Duodenal mucosa (tissue), 2 donors: ENCODE results near the gene MALL.
"Not testable (repeated sequence)": the region's sequence is repeated elsewhere in the genome, so short reads cannot be mapped to it uniquely, and the experiment has no call there.

Source experiments
- H3K27ac ChIP-seq: one replicate; pipeline ENCODE4 v1.7.0; 2013; ENCODE audit warnings: low read depth, low read length
- H3K27me3 ChIP-seq, 2 donors: one replicate each; pipeline ENCODE4 v1.7.0; 2013; ENCODE audit warnings: low read length in 2 of 2, control low read depth in 1 of 2; ENCODE audit not compliant: insufficient read depth in 2 of 2, control insufficient read depth in 1 of 2
- H3K36me3 ChIP-seq, 2 donors: one replicate each; pipeline ENCODE4 v1.7.0; 2013; ENCODE audit warnings: low read length in 2 of 2, control low read depth in 1 of 2; ENCODE audit not compliant: insufficient read depth in 2 of 2, control insufficient read depth in 1 of 2
- H3K4me1 ChIP-seq, 2 donors: one replicate each; pipeline ENCODE4 v1.7.0; 2013; ENCODE audit warnings: low read length in 2 of 2, control low read depth in 1 of 2; ENCODE audit not compliant: insufficient read depth in 2 of 2, control insufficient read depth in 1 of 2
- H3K4me3 ChIP-seq, 2 donors: one replicate each; pipeline ENCODE4 v1.7.0; 2013; ENCODE audit warnings: low read length in 2 of 2, low read depth in 1 of 2
- H3K9ac ChIP-seq, 2 donors: one replicate each; pipeline ENCODE4 v1.7.0; 2013; ENCODE audit warnings: low read length in 2 of 2, low read depth in 1 of 2
- H3K9me3 ChIP-seq, 2 donors: one replicate each; pipeline ENCODE4 v1.7.0; 2013; ENCODE audit warnings: low read length in 2 of 2, control low read depth in 1 of 2; ENCODE audit not compliant: control insufficient read depth in 1 of 2

The MALL gene

GRCh38 chr2:110050222-110050621, 65.4 kb downstream of the MALL start:
- not testable (repeated sequence) for H3K27ac ChIP-seq, H3K4me1 ChIP-seq, H3K9ac ChIP-seq, H3K36me3 ChIP-seq, H3K9me3 ChIP-seq, H3K4me3 ChIP-seq, H3K27me3 ChIP-seq

DNA sequence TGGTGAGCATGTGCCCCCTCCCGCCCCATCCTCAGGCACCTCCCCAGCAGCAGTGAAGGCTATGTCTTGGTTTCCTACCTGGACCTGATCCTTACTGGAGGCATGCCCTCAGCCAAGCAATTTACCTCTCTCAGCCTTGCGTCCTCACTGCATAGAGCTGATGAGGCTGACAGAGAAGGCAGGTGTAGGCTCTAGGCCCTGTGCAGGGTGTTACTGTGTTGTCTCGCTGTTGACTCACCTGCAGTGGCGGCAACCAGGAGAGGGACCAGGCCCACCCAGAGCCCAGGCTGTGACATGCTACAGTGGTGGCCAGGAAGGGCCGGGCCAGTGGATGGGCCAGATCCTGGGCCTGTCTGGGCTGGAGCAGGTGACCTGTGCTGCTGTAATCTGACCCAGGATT, 65.9 kb downstream of the MALL start:
- not testable (repeated sequence) for H3K9ac ChIP-seq, H3K4me3 ChIP-seq, H3K4me1 ChIP-seq, H3K27ac ChIP-seq, H3K27me3 ChIP-seq, H3K36me3 ChIP-seq, H3K9me3 ChIP-seq

DNA sequence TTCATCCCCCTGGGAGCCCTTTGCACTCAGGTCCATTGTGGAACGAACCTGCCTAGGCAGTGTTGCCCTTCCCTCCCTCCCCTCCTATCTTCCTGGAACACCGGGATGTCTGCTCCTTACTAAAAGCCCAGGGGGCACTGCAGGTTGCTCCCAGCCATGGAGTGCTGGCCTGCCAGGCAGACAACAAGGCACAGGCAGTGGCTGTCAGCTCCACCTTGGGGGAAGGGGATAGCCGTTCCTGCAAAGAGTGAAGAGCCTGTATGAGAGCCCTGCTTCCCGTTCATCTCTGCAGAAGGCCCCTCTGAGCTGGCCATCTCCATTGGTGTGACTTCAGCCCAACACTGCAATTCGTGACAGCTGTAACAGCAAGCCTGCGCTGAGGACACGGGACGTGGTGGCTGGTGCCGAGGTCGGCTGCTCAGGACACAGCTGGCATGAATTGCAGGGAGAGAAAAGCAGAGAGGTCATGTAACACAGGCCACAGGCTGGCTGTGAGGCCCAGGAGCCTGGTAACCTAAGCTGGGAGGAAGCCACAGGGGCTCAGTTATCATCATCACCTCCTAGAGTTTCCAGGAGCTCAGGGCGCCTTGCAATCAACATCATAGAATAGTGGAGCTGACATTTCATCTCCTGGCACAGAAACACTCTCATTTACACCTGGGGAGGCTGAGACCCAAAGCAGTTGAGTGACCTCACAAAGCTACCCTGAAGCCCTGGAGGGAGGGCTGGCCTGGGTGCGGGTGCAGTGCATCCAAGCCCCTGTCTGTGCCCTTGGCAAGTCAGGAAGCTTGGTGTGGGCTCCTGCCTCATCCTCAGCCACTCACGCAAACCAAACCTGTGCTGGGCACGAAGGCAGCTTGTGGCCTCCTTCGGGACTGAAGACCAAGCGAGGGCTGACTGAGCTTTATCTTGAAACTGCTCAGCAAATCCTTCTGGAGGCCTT, 67.1 kb downstream of the MALL start:
- not testable (repeated sequence) for H3K9me3 ChIP-seq, H3K9ac ChIP-seq, H3K4me3 ChIP-seq, H3K27me3 ChIP-seq, H3K4me1 ChIP-seq, H3K36me3 ChIP-seq, H3K27ac ChIP-seq

DNA sequence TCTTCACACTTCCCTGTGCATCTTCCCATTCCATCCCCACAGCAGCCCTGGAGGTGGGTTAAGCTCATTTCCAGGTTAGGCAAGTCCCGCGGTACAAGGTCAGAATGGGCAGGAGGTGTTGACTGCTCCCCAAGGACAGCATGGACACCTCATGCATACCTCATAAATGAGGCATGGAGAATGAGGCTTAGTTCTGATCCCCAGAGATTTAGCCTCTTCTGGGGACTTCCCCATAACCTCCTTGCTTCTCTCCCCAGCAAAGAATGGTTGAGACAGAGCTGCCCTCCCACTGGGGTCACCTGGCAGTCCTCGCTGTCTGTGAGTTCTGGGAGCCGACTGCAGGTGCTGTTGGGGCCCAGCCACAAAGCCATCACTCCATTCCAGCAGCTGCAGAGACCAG, 68.4 kb downstream of the MALL start:
- H3K9me3 ChIP-seq, H3K4me1 ChIP-seq, H3K9ac ChIP-seq, H3K4me3 ChIP-seq, H3K36me3 ChIP-seq, H3K27me3 ChIP-seq, H3K27ac ChIP-seq: not testable (repeated sequence)

DNA sequence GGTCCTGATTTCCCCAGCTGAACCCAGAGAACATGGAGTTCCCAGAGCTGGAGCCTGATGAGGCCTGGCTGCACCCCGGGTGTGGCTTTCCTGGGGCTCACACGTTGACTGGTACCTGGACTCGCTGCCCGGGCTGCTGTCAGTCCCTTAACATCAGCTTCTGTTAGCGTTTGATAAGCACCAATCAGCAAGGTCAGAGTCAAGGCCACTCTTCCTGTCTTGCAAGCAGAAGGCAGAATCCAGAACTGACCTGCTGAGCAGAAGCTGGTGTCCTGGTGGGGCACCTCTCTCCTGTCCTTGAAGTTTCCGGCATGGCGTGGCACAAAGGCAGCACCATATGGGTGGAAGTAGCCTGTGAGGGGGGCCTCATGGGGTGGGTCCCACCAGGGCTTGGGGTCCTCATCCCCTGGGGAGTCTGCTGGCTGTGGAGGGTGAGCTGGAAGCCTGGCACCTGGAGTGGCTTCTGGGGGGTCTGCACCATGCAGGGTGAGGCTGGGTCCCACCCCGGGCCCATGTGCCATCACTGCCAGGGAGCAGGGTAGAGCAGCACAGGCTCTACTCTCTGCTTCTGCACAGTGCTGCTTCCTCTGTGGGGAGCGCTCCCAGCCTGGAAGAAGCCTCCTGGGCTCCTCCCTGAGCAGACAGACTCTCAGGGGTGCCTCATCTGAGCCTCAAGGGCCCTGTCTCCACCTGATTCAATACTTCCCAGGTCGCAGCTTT, 73.5 kb downstream of the MALL start:
- not testable (repeated sequence) for H3K4me3 ChIP-seq, H3K27me3 ChIP-seq, H3K36me3 ChIP-seq, H3K4me1 ChIP-seq, H3K9me3 ChIP-seq, H3K27ac ChIP-seq, H3K9ac ChIP-seq

DNA sequence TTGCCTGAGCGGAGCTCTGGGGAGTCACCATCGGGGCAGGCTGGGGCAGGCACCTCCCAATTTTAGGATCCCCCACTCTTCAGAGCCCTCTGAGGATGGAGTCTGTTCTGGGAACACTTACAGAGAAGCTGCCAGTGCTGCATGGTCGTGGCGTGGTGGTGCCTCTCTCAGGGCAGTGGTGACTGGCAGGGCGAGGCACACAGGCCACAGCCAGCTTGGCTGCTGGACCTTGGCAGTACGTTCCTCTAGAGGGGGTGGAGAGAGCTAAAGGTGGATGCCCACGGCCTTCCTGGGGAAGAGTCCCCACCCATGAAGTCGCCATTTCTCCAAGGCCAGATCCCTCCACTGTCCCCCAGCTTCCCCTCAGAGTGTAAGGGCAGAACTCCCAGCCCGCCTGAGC, 78.3 kb downstream of the MALL start:
- not testable (repeated sequence) for H3K36me3 ChIP-seq, H3K4me1 ChIP-seq, H3K27me3 ChIP-seq, H3K9ac ChIP-seq, H3K4me3 ChIP-seq, H3K9me3 ChIP-seq, H3K27ac ChIP-seq

DNA sequence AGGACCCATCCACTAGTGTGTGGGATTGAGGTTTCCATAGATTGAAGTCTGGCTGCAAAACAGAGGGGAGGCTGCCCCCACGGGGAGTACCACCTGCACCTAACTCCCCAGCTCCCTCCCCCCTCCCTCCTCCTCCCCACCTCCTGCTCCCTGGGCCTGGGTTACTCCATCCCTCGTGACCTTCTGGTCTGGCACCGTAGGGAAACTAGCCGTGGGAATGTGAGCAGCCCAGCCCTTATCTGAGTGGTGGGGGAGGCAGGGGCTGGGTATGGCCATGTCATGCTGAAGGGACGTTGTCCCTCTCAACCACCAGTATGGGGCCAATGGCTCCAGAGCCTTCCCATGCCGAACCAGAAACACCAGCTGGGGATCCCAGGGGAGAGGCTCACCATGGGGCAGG, 80.2 kb downstream of the MALL start:
- not testable (repeated sequence) for H3K4me3 ChIP-seq, H3K27me3 ChIP-seq, H3K36me3 ChIP-seq, H3K27ac ChIP-seq, H3K4me1 ChIP-seq, H3K9me3 ChIP-seq, H3K9ac ChIP-seq

- H3K27ac ChIP-seq, H3K27me3 ChIP-seq, H3K4me1 ChIP-seq, H3K9ac ChIP-seq, H3K4me3 ChIP-seq, H3K36me3 ChIP-seq, H3K9me3 ChIP-seq: not testable (repeated sequence)
Observed at GRCh38 chr2:110034935-110035334, 80.7 kb downstream of the MALL start.
